Activated T-helper 9 cell treated with anti-CD3 and anti-CD28 coated beads, Interleukin-2, amount 50 U/mL, for 16 hours (primary cell): ENCODE measurements around the gene HES3.

Source experiments
- DNase-seq: peaks from one replicate; pipeline ENCODE4 v3.0.0-alpha.2; 2020; ENCODE audit warnings: low read depth

The HES3 gene

GRCh38 chr1:6280761-6281451 is 36.9 kb downstream of the HES3 start:
- no peak for DNase-seq

- DNase-seq: no peak
Measured at GRCh38 chr1:6281511-6282402, 37.8 kb downstream of the HES3 start.

- no peak for DNase-seq
Measured at GRCh38 chr1:6282577-6283270, 38.7 kb downstream of the HES3 start.

GRCh38 chr1:6285336-6285735 is 41.4 kb downstream of the HES3 start:
- no peak for DNase-seq

GRCh38 chr1:6286266-6286665 is 42.3 kb downstream of the HES3 start:
- no peak for DNase-seq

- no peak for DNase-seq
Measured at GRCh38 chr1:6287029-6287428, 43.0 kb downstream of the HES3 start.

- DNase-seq: no peak
Measured at GRCh38 chr1:6287431-6287886, 43.5 kb downstream of the HES3 start.

GRCh38 chr1:6288026-6288425 is 44.0 kb downstream of the HES3 start:
- DNase-seq: no peak

GRCh38 chr1:6288665-6289064 is 44.7 kb downstream of the HES3 start:
- no peak for DNase-seq

GRCh38 chr1:6292102-6292501 is 48.1 kb downstream of the HES3 start:
- DNase-seq: no peak

- no peak for DNase-seq
Measured at GRCh38 chr1:6294080-6294889, 50.3 kb downstream of the HES3 start.

- DNase-seq: no peak
Measured at GRCh38 chr1:6294890-6295556, 51.0 kb downstream of the HES3 start.
